SJSA1 (cell line): ENCODE results near the gene KASH5. TPM values are rescaled to one million over a fixed set of nuclear protein-coding genes. Genes with fewer than 3 reads are reported as not detected.

Source experiments
- DNase-seq, 2 experiments: peaks; one replicate each; pipeline ENCODE4 v3.0.0-alpha.2; 2015 to 2020; ENCODE audit warnings: low spot score in 2 of 2, low read depth in 1 of 2
- H3K27ac ChIP-seq: fragments of 250-450 bp; sonication (Bioruptor Pico); 2 replicates; pipeline ENCODE4 v1.5.1; 2020; ENCODE audit warnings: mild to moderate bottlenecking, moderate library complexity
- H3K27me3 ChIP-seq: fragments of 250-450 bp; sonication (Bioruptor Pico); replicated peaks from 2 replicates; pipeline ENCODE4 v1.5.1; 2020; ENCODE audit warnings: mild to moderate bottlenecking, moderate library complexity
- H3K36me3 ChIP-seq: fragments of 250-450 bp; sonication (Bioruptor Pico); 2 replicates; pipeline ENCODE4 v1.5.1; 2020; ENCODE audit warnings: mild to moderate bottlenecking
- H3K4me1 ChIP-seq: fragments of 250-450 bp; sonication (Bioruptor Pico); replicated peaks from 2 replicates; pipeline ENCODE4 v1.6.1; 2021; ENCODE audit warnings: mild to moderate bottlenecking
- H3K4me3 ChIP-seq: fragments of 250-450 bp; sonication (Bioruptor Pico); 2 replicates; pipeline ENCODE4 v1.5.1; 2020; ENCODE audit warnings: mild to moderate bottlenecking
- H3K9me3 ChIP-seq: fragments of 250-450 bp; sonication (Bioruptor Pico); replicated peaks from 2 replicates; pipeline ENCODE4 v1.5.1; 2020; ENCODE audit warnings: mild to moderate bottlenecking
- total RNA-seq: library from RNA; depleted of rRNA; stranded (reverse); fragments of >200 nt; shearing (Covaris generic); gene quantifications from 2 replicates; pipeline ENCODE4 v1.2.3, GENCODE V29; 2014

KASH5 gene
- total RNA-seq, 1 experiment from 2014 or later: not detected

DNA sequence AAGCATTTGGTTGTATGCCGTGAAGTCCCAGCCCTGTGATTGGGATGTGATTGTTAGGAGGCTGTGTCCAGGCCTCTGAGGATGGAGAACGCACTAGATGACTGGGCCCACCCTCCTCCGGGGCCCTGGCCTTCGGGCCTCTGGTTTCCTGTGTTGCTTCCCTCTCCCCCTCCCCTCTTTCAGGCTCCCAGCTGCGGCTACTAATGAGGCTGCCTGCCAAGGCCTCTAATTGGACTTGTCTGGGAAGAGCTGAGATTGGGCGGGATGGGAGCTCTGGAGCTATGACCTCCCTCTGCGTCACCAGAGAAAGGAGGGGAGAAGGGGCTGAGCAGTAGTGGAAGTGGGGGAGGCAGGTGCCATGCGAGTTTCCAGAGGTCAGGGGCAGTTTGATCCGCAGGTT lies 25.3 kb downstream of the KASH5 start:
- no peak overlapping the region for H3K27ac ChIP-seq
- H3K4me1 ChIP-seq: no peaks in the 10 kb centered on the region
- H3K4me3 ChIP-seq: no peak overlapping the region
- H3K27me3 ChIP-seq: peaks cover 24% of the 10 kb centered on the region
- no peak for DNase-seq
- no peaks in the 10 kb centered on the region for H3K36me3 ChIP-seq
- no peaks in the 10 kb centered on the region for H3K9me3 ChIP-seq

- no peak for DNase-seq
- Histone ChIP-seq H3K4me3 (no peak overlapping the region), H3K9me3 (no peaks in the 10 kb centered on the region), H3K4me1 (no peaks in the 10 kb centered on the region), H3K27ac (no peak overlapping the region), H3K36me3 (no peaks in the 10 kb centered on the region), H3K27me3 (peaks cover 31% of the 10 kb centered on the region)
Observed at GRCh38 chr19:49414256-49414655, 26.2 kb downstream of the KASH5 start.

DNA sequence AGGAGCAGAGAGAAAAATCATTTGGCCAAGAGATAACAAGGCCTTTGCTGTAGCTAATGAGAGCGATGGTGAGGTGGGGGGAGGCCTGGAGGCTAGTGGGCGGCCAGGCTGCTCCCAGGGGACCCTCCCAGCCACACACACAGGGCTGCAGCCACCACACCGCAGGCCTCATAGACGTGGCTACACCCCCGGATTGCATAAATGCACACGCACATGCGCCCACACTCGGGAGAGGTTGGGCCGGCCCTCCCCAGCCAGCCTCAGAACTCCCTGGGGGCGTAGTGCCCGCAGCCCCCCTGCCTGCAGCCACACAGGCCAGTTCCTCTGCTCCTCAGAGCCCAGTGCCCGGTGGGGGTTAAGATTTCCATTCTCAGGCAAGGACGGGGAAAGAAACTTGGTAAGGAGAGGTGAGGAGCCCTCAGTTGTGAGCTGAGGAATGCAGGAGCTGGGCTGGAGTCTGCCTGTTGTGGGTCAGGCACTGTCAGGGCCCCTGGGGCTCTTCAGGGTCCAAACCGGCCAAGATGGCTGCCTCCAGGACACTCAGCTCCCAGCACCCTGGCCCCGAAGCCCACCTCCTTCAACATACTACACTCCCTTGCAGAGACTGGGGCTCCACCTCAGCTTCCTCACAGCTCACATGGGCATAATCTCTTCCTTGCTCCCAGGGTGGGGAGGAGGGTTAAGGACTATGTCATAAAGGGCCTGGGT lies 27.2 kb downstream of the KASH5 start:
- H3K27ac ChIP-seq: no peak overlapping the region
- H3K27me3 ChIP-seq: peaks cover 39% of the 10 kb centered on the region
- no peaks in the 10 kb centered on the region for H3K4me1 ChIP-seq
- no peaks in the 10 kb centered on the region for H3K9me3 ChIP-seq
- H3K4me3 ChIP-seq: no peak overlapping the region
- no peak for DNase-seq
- H3K36me3 ChIP-seq: no peaks in the 10 kb centered on the region

DNA sequence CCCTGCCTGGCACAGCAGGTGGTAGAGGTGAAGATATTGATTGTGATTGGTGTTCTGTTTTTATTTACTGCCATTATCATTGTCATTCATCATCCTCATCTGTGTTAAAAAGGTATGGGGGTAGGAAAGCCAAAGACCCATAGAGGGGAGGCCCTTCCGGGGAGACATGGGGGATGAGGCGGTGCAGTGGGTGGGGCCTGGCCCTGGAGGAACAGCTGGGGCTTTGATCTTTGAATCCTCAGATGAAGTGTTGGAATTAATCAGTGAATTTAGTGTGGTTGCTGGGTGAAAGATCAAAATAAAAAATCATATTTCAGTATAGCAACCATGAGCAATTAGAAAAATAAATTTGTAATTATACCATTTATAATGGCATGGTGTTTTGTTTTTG lies 27.8 kb downstream of the KASH5 start:
- no peaks in the 10 kb centered on the region for H3K9me3 ChIP-seq
- no peaks in the 10 kb centered on the region for H3K36me3 ChIP-seq
- no peak for DNase-seq
- no peak overlapping the region for H3K4me3 ChIP-seq
- no peaks in the 10 kb centered on the region; the same call in 1 of the 2 replicates for H3K4me1 ChIP-seq
- H3K27me3 ChIP-seq: peaks cover 45% of the 10 kb centered on the region
- H3K27ac ChIP-seq: no peak overlapping the region

DNA sequence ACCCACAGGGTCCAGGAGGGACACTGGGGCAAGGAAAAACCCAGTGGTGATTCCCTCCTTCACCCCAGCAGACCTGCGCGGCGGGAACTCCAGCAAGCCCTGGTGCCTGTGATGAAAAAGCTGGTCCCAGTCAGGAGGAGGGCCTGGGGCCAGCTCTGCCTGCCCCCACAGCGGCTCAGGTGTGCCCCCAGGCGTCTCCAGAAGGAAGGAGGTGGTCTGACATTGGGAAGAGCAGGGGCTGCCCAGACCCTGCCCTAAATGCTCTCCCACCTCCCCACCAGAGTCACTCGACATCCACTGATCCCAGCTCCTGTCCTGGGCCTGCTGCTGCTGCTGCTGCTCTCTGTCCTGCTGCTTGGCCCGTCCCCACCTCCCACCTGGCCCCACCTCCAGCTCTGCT lies 29.0 kb downstream of the KASH5 start:
- peaks cover 5% of the 10 kb centered on the region for H3K4me1 ChIP-seq

GRCh38 chr19:49418511-49418910 lies 30.5 kb downstream of the KASH5 start:
- no peak overlapping the region for H3K27ac ChIP-seq
- peaks cover 71% of the 10 kb centered on the region for H3K27me3 ChIP-seq
- peaks cover 12% of the 10 kb centered on the region for H3K4me1 ChIP-seq
- no peak for DNase-seq
- H3K4me3 ChIP-seq: no peak overlapping the region
- no peaks in the 10 kb centered on the region for H3K36me3 ChIP-seq
- no peaks in the 10 kb centered on the region; the same call in 1 of the 2 replicates for H3K9me3 ChIP-seq

More for the DNA sequence above, 29.0 kb downstream of the KASH5 start:
- Histone ChIP-seq H3K4me3 (no peak overlapping the region), H3K27ac (no peak overlapping the region), H3K36me3 (no peaks in the 10 kb centered on the region), H3K9me3 (no peaks in the 10 kb centered on the region; the same call in 1 of the 2 replicates), H3K27me3 (peaks cover 56% of the 10 kb centered on the region)
- DNase-seq: no peak

DNA sequence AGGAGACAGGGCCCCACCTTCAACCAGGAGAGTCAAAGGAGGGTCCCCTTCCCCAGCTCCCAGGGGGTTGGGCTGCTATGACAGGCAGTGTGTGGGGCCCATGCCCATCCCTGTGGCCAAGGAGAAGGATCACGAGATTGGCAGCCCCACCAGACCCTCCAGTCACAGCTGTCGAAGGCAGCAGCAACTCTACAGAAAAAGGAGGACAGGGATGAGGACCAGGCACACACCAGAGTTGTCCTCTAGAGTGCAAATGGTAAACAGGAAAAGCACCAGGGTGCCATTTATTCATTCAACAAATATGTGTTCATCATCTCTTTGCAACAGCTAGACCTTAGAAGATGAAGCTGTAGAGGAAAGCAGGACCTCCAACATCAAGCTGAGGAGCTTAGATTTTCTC lies 31.1 kb downstream of the KASH5 start:
- peaks cover 2% of the 10 kb centered on the region; the same call in 1 of the 2 replicates for H3K9me3 ChIP-seq
- no peaks in the 10 kb centered on the region for H3K36me3 ChIP-seq
- no peak for DNase-seq
- H3K27me3 ChIP-seq: peaks cover 77% of the 10 kb centered on the region
- H3K4me3 ChIP-seq: no peak overlapping the region
- peaks cover 12% of the 10 kb centered on the region for H3K4me1 ChIP-seq
- H3K27ac ChIP-seq: no peak overlapping the region

- Histone ChIP-seq H3K4me3 (no peak overlapping the region), H3K4me1 (peaks cover 12% of the 10 kb centered on the region), H3K9me3 (peaks cover 2% of the 10 kb centered on the region; the same call in 1 of the 2 replicates), H3K27me3 (peaks cover 88% of the 10 kb centered on the region), H3K27ac (no peak overlapping the region), H3K36me3 (no peaks in the 10 kb centered on the region)
- DNase-seq: no peak
Observed at GRCh38 chr19:49420227-49420626, 32.2 kb downstream of the KASH5 start.

DNA sequence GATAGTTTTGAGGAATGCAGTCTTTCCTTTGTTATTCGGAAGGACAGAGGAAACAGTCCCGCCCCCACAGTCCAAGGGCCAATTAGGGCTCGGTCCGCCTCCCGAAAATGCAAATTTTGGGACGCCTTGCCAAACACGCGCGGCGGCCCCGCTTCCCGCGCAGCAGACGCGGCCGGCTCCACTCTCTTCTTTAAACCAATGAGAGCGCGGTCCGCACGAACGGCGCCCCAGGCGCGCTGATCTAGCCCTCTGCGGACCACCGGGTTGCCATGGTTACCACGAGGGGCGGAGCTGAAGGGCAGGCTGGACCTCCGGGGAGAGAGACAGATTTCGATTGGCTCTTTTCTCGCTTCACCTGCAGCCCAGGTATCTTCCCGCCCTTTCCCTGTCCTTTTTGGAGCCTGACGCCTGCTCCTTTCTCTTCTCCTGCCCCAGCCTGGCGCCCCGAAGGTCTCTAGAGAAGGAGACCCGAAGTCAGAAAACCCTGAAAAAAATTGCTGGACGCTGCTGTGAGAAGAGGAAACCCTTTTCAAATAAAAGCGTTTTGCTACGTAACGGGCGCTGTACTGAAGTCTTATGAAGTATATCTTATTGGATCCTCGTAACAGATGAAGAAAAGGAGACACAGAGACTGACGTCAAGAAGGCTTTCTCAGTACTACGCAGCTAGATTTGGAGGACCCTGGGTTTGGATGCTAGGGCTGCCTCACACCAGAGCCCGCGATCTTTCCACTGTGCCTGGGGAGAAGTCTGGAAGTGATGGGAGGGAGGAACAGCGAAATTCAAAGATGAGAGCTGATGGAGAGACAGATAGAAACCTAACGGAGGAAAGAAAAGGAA lies 33.2 kb downstream of the KASH5 start:
- no peak overlapping the region for H3K27ac ChIP-seq
- peak; percentile 49 to 64 for DNase-seq
- H3K4me1 ChIP-seq: peaks cover 16% of the 10 kb centered on the region
- no peaks in the 10 kb centered on the region for H3K36me3 ChIP-seq
- peaks cover 93% of the 10 kb centered on the region for H3K27me3 ChIP-seq
- peaks cover 2% of the 10 kb centered on the region; the same call in 1 of the 2 replicates for H3K9me3 ChIP-seq
- H3K4me3 ChIP-seq: no peak overlapping the region

- Histone ChIP-seq H3K36me3 (no peaks in the 10 kb centered on the region), H3K27me3 (peaks cover 93% of the 10 kb centered on the region), H3K4me1 (peaks cover 16% of the 10 kb centered on the region), H3K9me3 (peaks cover 2% of the 10 kb centered on the region; the same call in 1 of the 2 replicates), H3K27ac (no peak overlapping the region), H3K4me3 (no peak overlapping the region)
- DNase-seq: no peak
Observed at GRCh38 chr19:49421878-49422202, 33.8 kb downstream of the KASH5 start.

DNA sequence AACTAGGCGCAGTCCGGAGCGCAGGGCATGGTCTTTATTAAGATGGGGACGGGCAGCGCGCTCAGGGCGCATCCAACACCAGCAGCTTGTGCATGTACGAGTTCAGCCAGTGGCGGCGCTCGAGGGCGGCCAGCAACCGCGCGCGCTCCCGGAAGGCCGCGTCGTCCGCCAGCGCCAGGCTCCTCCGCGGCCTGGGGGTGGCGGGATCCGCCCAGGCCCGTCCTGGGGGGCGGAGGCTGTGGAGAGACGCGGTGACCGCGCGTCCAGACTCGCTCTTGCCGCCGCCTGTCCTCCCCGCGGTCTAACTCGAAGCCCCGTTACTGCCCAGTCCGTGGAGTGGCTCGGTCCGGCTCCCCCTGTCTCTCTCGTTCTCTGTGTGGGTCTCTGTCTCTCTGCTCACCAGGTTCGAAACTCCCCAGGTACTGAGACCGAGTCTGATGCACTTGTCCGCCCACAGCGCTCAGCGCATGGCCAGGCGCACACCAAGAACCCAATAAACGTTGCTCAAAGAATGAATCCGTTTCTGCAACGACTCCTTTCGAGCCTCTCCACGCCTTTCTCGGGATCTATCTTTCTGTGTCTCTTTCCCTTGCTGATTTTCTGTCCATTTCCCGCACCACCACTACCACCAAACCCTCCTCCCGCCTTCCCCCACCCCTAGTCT lies 34.5 kb downstream of the KASH5 start:
- H3K4me1 ChIP-seq: peaks cover 16% of the 10 kb centered on the region
- peaks cover 92% of the 10 kb centered on the region for H3K27me3 ChIP-seq
- no peak overlapping the region for H3K4me3 ChIP-seq
- no peak overlapping the region for H3K27ac ChIP-seq
- H3K36me3 ChIP-seq: no peaks in the 10 kb centered on the region
- no peak for DNase-seq
- H3K9me3 ChIP-seq: peaks cover 2% of the 10 kb centered on the region; the same call in 1 of the 2 replicates

- H3K36me3 ChIP-seq: no peaks in the 10 kb centered on the region
- H3K27me3 ChIP-seq: peaks cover 92% of the 10 kb centered on the region
- peaks cover 16% of the 10 kb centered on the region for H3K4me1 ChIP-seq
- peaks cover 2% of the 10 kb centered on the region; the same call in 1 of the 2 replicates for H3K9me3 ChIP-seq
- H3K27ac ChIP-seq: no peak within 1 kb of the TSS
- DNase-seq: no peak
- no peak within 1 kb of the TSS for H3K4me3 ChIP-seq
Observed at GRCh38 chr19:49423071-49423984, 35.3 kb downstream of the KASH5 start, which contains the start of gene PTH2. TSS of gene PTH2 (minus strand) at chr19:49423441. CDS start at chr19:49423339, 102 bp downstream.

DNA sequence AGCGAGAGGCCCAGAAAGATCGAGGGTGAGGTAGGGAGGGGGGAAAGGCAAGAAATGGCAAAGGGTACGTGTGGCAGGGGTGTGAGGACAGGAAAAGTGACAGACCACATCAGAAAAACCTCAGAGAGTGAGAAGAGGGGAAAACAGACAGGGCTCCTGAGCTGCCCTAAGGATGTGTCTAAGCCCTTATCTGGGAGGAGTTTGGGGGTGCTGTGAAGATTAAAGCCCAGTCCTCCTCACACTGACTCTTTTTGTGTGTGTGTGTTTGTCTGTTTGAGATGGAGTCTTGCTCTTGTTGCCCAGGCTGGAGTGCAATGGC lies 35.9 kb downstream of the KASH5 start:
- Histone ChIP-seq H3K4me3 (no peak overlapping the region), H3K9me3 (peaks cover 2% of the 10 kb centered on the region; the same call in 1 of the 2 replicates), H3K4me1 (peaks cover 16% of the 10 kb centered on the region), H3K27me3 (peaks cover 94% of the 10 kb centered on the region), H3K36me3 (no peaks in the 10 kb centered on the region), H3K27ac (no peak overlapping the region)
- no peak for DNase-seq
